H9 (cell line): ENCODE results near the gene PMEPA1. TPM values are rescaled to one million over a fixed set of nuclear protein-coding genes. Genes with fewer than 3 reads are reported as not detected.

Experiments used
- DNase-seq: peaks from one replicate; pipeline ENCODE4 v3.0.0-alpha.2; 2017
- H2AFZ ChIP-seq: one replicate; pipeline ENCODE4 v1.6.1; 2013; ENCODE audit warnings: mild to moderate bottlenecking, low read length, control low read depth, moderate library complexity
- H2AK5ac ChIP-seq: 2 replicates; pipeline ENCODE4 v1.6.1; 2013; ENCODE audit warnings: low read length, control low read depth, mixed read lengths; ENCODE audit not compliant: insufficient read length
- H2BK120ac ChIP-seq: one replicate; pipeline ENCODE4 v1.6.1; 2013; ENCODE audit warnings: low read depth, mild to moderate bottlenecking, low read length, control low read depth, inconsistent platforms; ENCODE audit not compliant: poor library complexity, severe bottlenecking
- H2BK12ac ChIP-seq: 2 replicates; pipeline ENCODE4 v1.6.1; 2013; ENCODE audit warnings: low read length, control low read depth, mixed read lengths, low read depth; ENCODE audit not compliant: insufficient read length
- H2BK15ac ChIP-seq: 2 replicates; pipeline ENCODE4 v1.6.1; 2013; ENCODE audit warnings: low read depth, low read length, control low read depth
- H2BK20ac ChIP-seq: one replicate; pipeline ENCODE4 v1.6.1; 2013; ENCODE audit warnings: low read depth, mild to moderate bottlenecking, low read length, control low read depth, inconsistent platforms; ENCODE audit not compliant: poor library complexity, severe bottlenecking
- H2BK5ac ChIP-seq: 2 replicates; pipeline ENCODE4 v1.6.1; 2013; ENCODE audit warnings: low read length, control low read depth, mixed read lengths; ENCODE audit not compliant: insufficient read length
- H3K14ac ChIP-seq: 2 replicates; pipeline ENCODE4 v1.6.1; 2013; ENCODE audit warnings: low read length, control low read depth; ENCODE audit not compliant: insufficient read depth
- H3K18ac ChIP-seq: 2 replicates; pipeline ENCODE4 v1.6.1; 2013; ENCODE audit warnings: low read depth, mild to moderate bottlenecking, mixed read lengths, low read length, control low read depth; ENCODE audit not compliant: insufficient read length
- H3K23ac ChIP-seq: 2 replicates; pipeline ENCODE4 v1.6.1; 2013; ENCODE audit warnings: low read length, control low read depth, mixed read lengths, low read depth; ENCODE audit not compliant: insufficient read length
- H3K23me2 ChIP-seq: 2 replicates; pipeline ENCODE4 v1.6.1; 2013; ENCODE audit warnings: low read depth, mild to moderate bottlenecking, mixed read lengths, low read length, control low read depth; ENCODE audit not compliant: insufficient read length, poor library complexity, severe bottlenecking
- H3K27ac ChIP-seq: 2 replicates; pipeline ENCODE4 v1.5.1; 2013; ENCODE audit warnings: low read length, control low read depth, mixed read lengths, low read depth; ENCODE audit not compliant: insufficient read length
- H3K27me3 ChIP-seq: 2 replicates; pipeline ENCODE4 v1.6.1; 2013; ENCODE audit warnings: low read length, control low read depth, inconsistent platforms; ENCODE audit not compliant: insufficient read depth
- H3K4ac ChIP-seq: 2 replicates; pipeline ENCODE4 v1.6.1; 2013; ENCODE audit warnings: low read depth, mild to moderate bottlenecking, control low read depth, inconsistent platforms, low read length, moderate library complexity
- H3K4me1 ChIP-seq: 2 replicates; pipeline ENCODE4 v1.6.1; 2013; ENCODE audit warnings: low read length, control low read depth, inconsistent platforms; ENCODE audit not compliant: insufficient read depth
- H3K4me2 ChIP-seq: 2 replicates; pipeline ENCODE4 v1.6.1; 2013; ENCODE audit warnings: low read length, control low read depth, mixed read lengths; ENCODE audit not compliant: insufficient read length, insufficient read depth
- H3K56ac ChIP-seq: 2 replicates; pipeline ENCODE4 v1.6.1; 2013; ENCODE audit warnings: low read depth, mild to moderate bottlenecking, mixed read lengths, low read length, control low read depth; ENCODE audit not compliant: insufficient read length
- H3K79me1 ChIP-seq: 2 replicates; pipeline ENCODE4 v1.6.1; 2013; ENCODE audit warnings: low read depth, mild to moderate bottlenecking, moderate library complexity, low read length, control low read depth, inconsistent platforms; ENCODE audit not compliant: insufficient read depth, poor library complexity, severe bottlenecking
- H3K79me2 ChIP-seq: 2 replicates; pipeline ENCODE4 v1.6.1; 2013; ENCODE audit warnings: low read length, control low read depth, inconsistent platforms; ENCODE audit not compliant: insufficient read depth
- H3K9ac ChIP-seq: 2 replicates; pipeline ENCODE4 v1.6.1; 2013; ENCODE audit warnings: low read length, control low read depth, mixed read lengths; ENCODE audit not compliant: insufficient read length; ENCODE audit errors: extremely low read depth
- H3K9me3 ChIP-seq: one replicate; pipeline ENCODE4 v1.6.1; 2013; ENCODE audit warnings: low read depth, low read length, inconsistent platforms; ENCODE audit not compliant: control insufficient read depth
- H3T11ph ChIP-seq: one replicate; pipeline ENCODE4 v1.6.1; 2013; ENCODE audit warnings: mild to moderate bottlenecking, low read length, control low read depth, inconsistent platforms
- H4K20me1 ChIP-seq: one replicate; pipeline ENCODE4 v1.6.1; 2013; ENCODE audit not compliant: control insufficient read depth, insufficient read length, insufficient read depth
- H4K5ac ChIP-seq: 2 replicates; pipeline ENCODE4 v1.6.1; 2013; ENCODE audit warnings: low read depth, mild to moderate bottlenecking, mixed read lengths, low read length, control low read depth; ENCODE audit not compliant: insufficient read length
- H4K8ac ChIP-seq: replicated peaks from 2 replicates; pipeline ENCODE4 v1.6.1; 2013; ENCODE audit warnings: low read length, control low read depth, mixed read lengths, low read depth; ENCODE audit not compliant: insufficient read length
- H4K91ac ChIP-seq: 2 replicates; pipeline ENCODE4 v1.6.1; 2013; ENCODE audit warnings: low read depth, mild to moderate bottlenecking, moderate library complexity, mixed read lengths, low read length, control low read depth; ENCODE audit not compliant: insufficient read length
- H3K27ac Mint-ChIP-seq, 3 experiments: 2 replicates in 2 of 3; 3 replicates in 1 of 3; pipeline ENCODE4 v1.8.0; 2020 to 2021; ENCODE audit warnings: mixed read lengths in 3 of 3, mild to moderate bottlenecking in 1 of 3, moderate library complexity in 1 of 3
- H3K27me3 Mint-ChIP-seq: 2 replicates; pipeline ENCODE4 v1.8.0; 2021; ENCODE audit warnings: low read depth, mild to moderate bottlenecking, moderate library complexity, mixed read lengths
- H3K36me3 Mint-ChIP-seq, 3 experiments: 2 replicates in 2 of 3; 3 replicates in 1 of 3; pipeline ENCODE4 v1.8.0; 2020 to 2021; ENCODE audit warnings: low read depth in 3 of 3, mixed read lengths in 3 of 3; ENCODE audit not compliant: insufficient read depth in 1 of 3
- H3K4me1 Mint-ChIP-seq, 2 experiments: 2 replicates each; pipeline ENCODE4 v1.8.0; 2020; ENCODE audit warnings: mixed read lengths in 2 of 2
- H3K4me3 Mint-ChIP-seq, 2 experiments: 2 replicates in 1 of 2; 3 replicates in 1 of 2; pipeline ENCODE4 v1.8.0; 2020 to 2021; ENCODE audit warnings: mild to moderate bottlenecking in 2 of 2, mixed read lengths in 2 of 2, moderate library complexity in 1 of 2
- H3K9me3 Mint-ChIP-seq, 2 experiments: 2 replicates in 1 of 2; 3 replicates in 1 of 2; pipeline ENCODE4 v1.8.0; 2020; ENCODE audit warnings: mild to moderate bottlenecking in 2 of 2, mixed read lengths in 2 of 2, moderate library complexity in 1 of 2
- WGBS: extraction: QIAGEN DNeasy Blood & Tissue Kit; methylation state at CpG from one replicate; pipeline ENCODE4 v1.1.7; 2013; ENCODE audit warnings: missing lambda C conversion rate, low lambda C conversion rate, mixed read lengths; ENCODE audit not compliant: insufficient read length; ENCODE audit errors: extremely low coverage; 5-methylcytosine and 5-hydroxymethylcytosine counted together
- total RNA-seq: library from RNA; stranded (reverse); gene quantifications from 2 replicates; pipeline ENCODE4 v1.2.1, GENCODE V29; 2021
- TF ChIP-seq, protein P1 (sequence below): fragments of 200-600 bp; sonication (generic); conservative IDR thresholded peaks from 3 replicates; pipeline ENCODE4 v1.8.0; 2021; ENCODE audit warnings: antibody characterized with exemption, mild to moderate bottlenecking

PMEPA1 gene
- total RNA-seq, 1 experiment from 2014 or later = 34.6 TPM

- Histone ChIP-seq H3K14ac (no peak overlapping the region; the same call in 1 of the 2 replicates), H2AFZ (no peak overlapping the region), H2BK15ac (no peak overlapping the region), H3K79me2 (peaks cover 9% of the 10 kb centered on the region; the same call in 1 of the 2 replicates), H3K4ac (no peak overlapping the region), H2AK5ac (no peak overlapping the region), H4K91ac (no peak overlapping the region), H4K20me1 (no peaks in the 10 kb centered on the region), H3K9me3 (no peaks in the 10 kb centered on the region), H3K56ac (no peak overlapping the region), H3K23ac (no peak overlapping the region), H3K23me2 (peaks cover 10% of the 10 kb centered on the region), H3K18ac (no peak overlapping the region), H2BK12ac (no peak overlapping the region), H4K5ac (no peak overlapping the region), H3K9ac (no peak overlapping the region), H3K27ac (no peak overlapping the region), H3K4me1 (peaks cover 3% of the 10 kb centered on the region; the same call in 1 of the 2 replicates), H2BK120ac (no peak overlapping the region), H3K79me1 (no peaks in the 10 kb centered on the region), H3K4me2 (no peak overlapping the region), H4K8ac (no peak overlapping the region), H3K27me3 (no peaks in the 10 kb centered on the region), H3T11ph (no peak overlapping the region), H2BK20ac (no peak overlapping the region), H2BK5ac (no peak overlapping the region)
- Mint-ChIP-seq H3K27ac (peak overlapping the region in 1 of 3 experiments; percentile 84; a peak in 2 of 7 replicates), H3K27me3 (peaks cover 12% of the 10 kb centered on the region), H3K4me3 (no peak overlapping the region), H3K4me1 (peaks cover 27 to 40% of the 10 kb centered on the region in 2 experiments), H3K36me3 (peaks cover 0 to 5% (median 5%) of the 10 kb centered on the region in 3 experiments; a peak in 3 of 7 replicates), H3K9me3 (peaks cover 0 to 4% of the 10 kb centered on the region in 2 experiments; a peak in 2 of 5 replicates)
- TF ChIP-seq, protein P1, sequence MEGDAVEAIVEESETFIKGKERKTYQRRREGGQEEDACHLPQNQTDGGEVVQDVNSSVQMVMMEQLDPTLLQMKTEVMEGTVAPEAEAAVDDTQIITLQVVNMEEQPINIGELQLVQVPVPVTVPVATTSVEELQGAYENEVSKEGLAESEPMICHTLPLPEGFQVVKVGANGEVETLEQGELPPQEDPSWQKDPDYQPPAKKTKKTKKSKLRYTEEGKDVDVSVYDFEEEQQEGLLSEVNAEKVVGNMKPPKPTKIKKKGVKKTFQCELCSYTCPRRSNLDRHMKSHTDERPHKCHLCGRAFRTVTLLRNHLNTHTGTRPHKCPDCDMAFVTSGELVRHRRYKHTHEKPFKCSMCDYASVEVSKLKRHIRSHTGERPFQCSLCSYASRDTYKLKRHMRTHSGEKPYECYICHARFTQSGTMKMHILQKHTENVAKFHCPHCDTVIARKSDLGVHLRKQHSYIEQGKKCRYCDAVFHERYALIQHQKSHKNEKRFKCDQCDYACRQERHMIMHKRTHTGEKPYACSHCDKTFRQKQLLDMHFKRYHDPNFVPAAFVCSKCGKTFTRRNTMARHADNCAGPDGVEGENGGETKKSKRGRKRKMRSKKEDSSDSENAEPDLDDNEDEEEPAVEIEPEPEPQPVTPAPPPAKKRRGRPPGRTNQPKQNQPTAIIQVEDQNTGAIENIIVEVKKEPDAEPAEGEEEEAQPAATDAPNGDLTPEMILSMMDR = no peak
- WGBS = no CpG with 5 or more reads among the region's 5 CpGs
- no peak for DNase-seq
Observed at GRCh38 chr20:57712851-57713504, 3.2 kb upstream of the PMEPA1 start.
